Vagina (tissue), 2 donors: ENCODE results near the gene PRELID3B. TPM values are rescaled to one million over a fixed set of nuclear protein-coding genes. Genes with fewer than 3 reads are reported as not detected.
A peak's percentile ranks its signal among the peaks of the same experiment; 100 is the strongest.

ENCODE experiments used
- DNase-seq, 2 donors: peaks; one replicate each; pipeline ENCODE4 v3.0.0-alpha.2; 2017; ENCODE audit errors: extremely low spot score in 2 of 2
- H3K27ac ChIP-seq: fragments of 200-600 bp; sonication (generic); one replicate; pipeline ENCODE4 v1.5.1; 2019
- H3K27me3 ChIP-seq: fragments of 200-600 bp; sonication (generic); one replicate; pipeline ENCODE4 v1.5.1; 2019
- H3K36me3 ChIP-seq, 2 donors: fragments of 200-600 bp; sonication (generic); one replicate each; pipeline ENCODE4 v1.5.1; 2017 to 2019
- H3K4me1 ChIP-seq: fragments of 200-600 bp; sonication (generic); one replicate; pipeline ENCODE4 v1.5.1; 2019
- H3K4me3 ChIP-seq, 2 donors: fragments of 200-600 bp; sonication (generic); 1 replicate in 1 of 2; 2 replicates in 1 of 2; pipeline ENCODE4 v1.5.1; 2016 to 2019
- H3K9me3 ChIP-seq: fragments of 200-600 bp; sonication (generic); one replicate; pipeline ENCODE4 v1.5.1; 2019
- POLR2A ChIP-seq, 2 donors: fragments of 450-650 bp; IDR thresholded peaks; one replicate each; pipeline ENCODE4 v1.6.1; 2017; ENCODE audit warnings: antibody characterized with exemption in 2 of 2, mild to moderate bottlenecking in 2 of 2, moderate library complexity in 2 of 2
- POLR2AphosphoS5 ChIP-seq, 2 donors: sonication (generic); formaldehyde crosslinking; IDR thresholded peaks; one replicate each; pipeline ENCODE4 v1.9.0; 2017; ENCODE audit warnings: antibody characterized with exemption in 2 of 2, mild to moderate bottlenecking in 2 of 2, low read depth in 1 of 2; ENCODE audit not compliant: insufficient read depth in 1 of 2
- intact Hi-C: fragments of 100-400 bp; cut with DNase I; formaldehyde crosslinking; loops from one replicate; pipeline ENCODE4 v1.15.1; 2023
- total RNA-seq: library from RNA; depleted of rRNA; stranded (reverse); fragments of >200 nt; gene quantifications from one replicate; pipeline ENCODE4 v1.2.3, GENCODE V29; 2016
- TF ChIP-seq, protein P1 (sequence below), 3 experiments: fragments of 450-650 bp in 2 of 3; fragments of 200-600 bp in 1 of 3; sonication (generic) in 1 of 3; IDR thresholded peaks; one replicate each; pipeline ENCODE4 v1.5.1; 2017 to 2019; ENCODE audit warnings: antibody characterized with exemption in 3 of 3, mild to moderate bottlenecking in 2 of 3, moderate library complexity in 2 of 3

The PRELID3B gene
- total RNA-seq, 1 donor from 2014 or later = 73.4 TPM

- TF ChIP-seq POLR2AphosphoS5 (IDR thresholded peaks at IDR 0.05; ENCODE audit: insufficient read depth in 1 of 2, low read depth in 1 of 2) (no peak), POLR2A (IDR thresholded peaks at IDR 0.05) (no peak)
- TF ChIP-seq, protein P1, sequence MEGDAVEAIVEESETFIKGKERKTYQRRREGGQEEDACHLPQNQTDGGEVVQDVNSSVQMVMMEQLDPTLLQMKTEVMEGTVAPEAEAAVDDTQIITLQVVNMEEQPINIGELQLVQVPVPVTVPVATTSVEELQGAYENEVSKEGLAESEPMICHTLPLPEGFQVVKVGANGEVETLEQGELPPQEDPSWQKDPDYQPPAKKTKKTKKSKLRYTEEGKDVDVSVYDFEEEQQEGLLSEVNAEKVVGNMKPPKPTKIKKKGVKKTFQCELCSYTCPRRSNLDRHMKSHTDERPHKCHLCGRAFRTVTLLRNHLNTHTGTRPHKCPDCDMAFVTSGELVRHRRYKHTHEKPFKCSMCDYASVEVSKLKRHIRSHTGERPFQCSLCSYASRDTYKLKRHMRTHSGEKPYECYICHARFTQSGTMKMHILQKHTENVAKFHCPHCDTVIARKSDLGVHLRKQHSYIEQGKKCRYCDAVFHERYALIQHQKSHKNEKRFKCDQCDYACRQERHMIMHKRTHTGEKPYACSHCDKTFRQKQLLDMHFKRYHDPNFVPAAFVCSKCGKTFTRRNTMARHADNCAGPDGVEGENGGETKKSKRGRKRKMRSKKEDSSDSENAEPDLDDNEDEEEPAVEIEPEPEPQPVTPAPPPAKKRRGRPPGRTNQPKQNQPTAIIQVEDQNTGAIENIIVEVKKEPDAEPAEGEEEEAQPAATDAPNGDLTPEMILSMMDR (IDR thresholded peaks at IDR 0.05) = no peak
- intact Hi-C loops = loop anchor here (5.0 kb wide), 1 partner anchor 141 kb away; no protein-coding TSS in a partner anchor
- peaks cover 39% of the 10 kb centered on the region for H3K4me1 ChIP-seq
- H3K36me3 ChIP-seq = peaks cover 0 to 65% of the 10 kb centered on the region in 2 donors
- peak overlapping the region; percentile 78 to 92 for H3K4me3 ChIP-seq
- no peaks in the 10 kb centered on the region for H3K9me3 ChIP-seq
- no peak for DNase-seq
- H3K27ac ChIP-seq = peak overlapping the region; percentile 83
- H3K27me3 ChIP-seq = no peaks in the 10 kb centered on the region
These were observed 9.5 kb downstream of the PRELID3B start for GRCh38 chr20:59033093-59033492.

GRCh38 chr20:59032713-59033059 is 9.9 kb downstream of the PRELID3B start:
- TF ChIP-seq POLR2A (IDR thresholded peaks at IDR 0.05) = no peak
- TF ChIP-seq POLR2AphosphoS5 (IDR thresholded peaks at IDR 0.05; ENCODE audit: insufficient read depth in 1 of 2, low read depth in 1 of 2) = no peak
- TF ChIP-seq, protein P1 (IDR thresholded peaks at IDR 0.05) = peak in 1 of 3 experiments; percentile 7
- H3K36me3 ChIP-seq = peaks cover 0 to 65% of the 10 kb centered on the region in 2 donors
- no peaks in the 10 kb centered on the region for H3K9me3 ChIP-seq
- H3K27me3 ChIP-seq = no peaks in the 10 kb centered on the region
- no peak for DNase-seq
- H3K4me1 ChIP-seq = peaks cover 43% of the 10 kb centered on the region
- peak overlapping the region; percentile 83 for H3K27ac ChIP-seq
- intact Hi-C loops = loop anchor here (5.0 kb wide), 1 partner anchor 140 kb away; no protein-coding TSS in a partner anchor
- peak overlapping the region; percentile 78 to 92 for H3K4me3 ChIP-seq

DNA sequence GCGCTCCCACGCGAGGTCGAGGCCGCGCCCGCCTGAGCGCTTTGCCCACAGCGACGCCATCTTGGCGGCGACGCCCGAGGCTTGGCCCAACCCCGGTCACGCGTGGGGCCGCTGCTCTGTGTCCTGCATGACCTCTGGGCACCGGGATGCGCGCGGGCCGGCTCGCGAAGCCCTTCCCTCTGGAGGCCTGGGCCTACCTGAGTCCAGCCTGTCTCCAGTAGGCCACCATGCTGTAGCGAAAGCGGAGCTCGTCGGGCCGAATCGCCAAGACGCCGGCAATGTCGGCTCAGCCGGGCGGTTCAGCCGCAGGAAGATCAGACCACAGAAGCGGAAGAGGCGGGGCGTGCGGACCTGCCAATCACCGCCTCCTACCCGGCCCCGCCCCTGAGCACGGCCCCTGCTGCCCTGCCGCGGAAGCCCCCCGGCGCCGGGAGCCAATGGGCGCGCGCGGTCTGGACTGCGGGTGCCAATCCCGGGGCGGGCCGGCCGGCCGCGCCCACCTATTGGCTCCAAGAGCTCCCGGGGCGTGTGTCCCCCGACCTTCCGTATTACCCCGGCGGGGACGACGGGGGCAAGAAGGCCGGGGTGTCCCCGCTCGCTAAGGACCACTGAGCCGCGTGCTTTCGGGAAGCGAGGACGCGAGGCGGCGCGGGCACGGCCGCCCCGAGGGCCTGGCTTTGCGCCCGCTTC is 10.4 kb downstream of the PRELID3B start, which contains the start of gene ATP5F1E:
Gene ATP5F1E, minus strand, starts transcription at position 313 of the 690 bp plus-strand sequence. Its CDS starts 84 bp downstream, at position 229.
- Histone ChIP-seq H3K27ac (peak within 1 kb of the TSS; percentile 83), H3K4me1 (peaks cover 48% of the 10 kb centered on the region), H3K9me3 (no peaks in the 10 kb centered on the region), H3K4me3 (peak within 1 kb of the TSS; percentile 78 to 92), H3K36me3 (peaks cover 0 to 62% of the 10 kb centered on the region in 2 donors), H3K27me3 (no peaks in the 10 kb centered on the region)
- intact Hi-C loops = loop anchor here (5.0 kb wide), 1 partner anchor 140 kb away; no protein-coding TSS in a partner anchor
- TF ChIP-seq, protein P1 (IDR thresholded peaks at IDR 0.05) = no peak
- TF ChIP-seq POLR2AphosphoS5 (IDR thresholded peaks at IDR 0.05; ENCODE audit: insufficient read depth in 1 of 2, low read depth in 1 of 2) (peak; percentile 18 to 97), POLR2A (IDR thresholded peaks at IDR 0.05) (peak in 1 of 2 donors; percentile 74)
- DNase-seq = peak in 1 of 2 donors; percentile 96

GRCh38 chr20:59031564-59032022 is 11.0 kb downstream of the PRELID3B start:
- Histone ChIP-seq H3K27me3 (no peaks in the 10 kb centered on the region), H3K9me3 (no peaks in the 10 kb centered on the region), H3K36me3 (peaks cover 0 to 57% of the 10 kb centered on the region in 2 donors), H3K27ac (peak overlapping the region; percentile 83), H3K4me1 (peaks cover 54% of the 10 kb centered on the region), H3K4me3 (peak overlapping the region; percentile 78 to 92)
- TF ChIP-seq, protein P1 (IDR thresholded peaks at IDR 0.05) = no peak
- no peak for TF ChIP-seq POLR2AphosphoS5 (IDR thresholded peaks at IDR 0.05; ENCODE audit: insufficient read depth in 1 of 2, low read depth in 1 of 2)
- no peak for TF ChIP-seq POLR2A (IDR thresholded peaks at IDR 0.05)
- DNase-seq = no peak
- intact Hi-C loops = loop anchor here (5.0 kb wide), 1 partner anchor 139 kb away; no protein-coding TSS in a partner anchor
